Measurements from ENCODE around the gene AVPR2. TPM values are rescaled to one million over a fixed set of nuclear protein-coding genes. Genes with fewer than 3 reads are reported as not detected.

The AVPR2 gene
- total RNA-seq, 1 experiment from 2014 or later = 3.2 TPM

DNA sequence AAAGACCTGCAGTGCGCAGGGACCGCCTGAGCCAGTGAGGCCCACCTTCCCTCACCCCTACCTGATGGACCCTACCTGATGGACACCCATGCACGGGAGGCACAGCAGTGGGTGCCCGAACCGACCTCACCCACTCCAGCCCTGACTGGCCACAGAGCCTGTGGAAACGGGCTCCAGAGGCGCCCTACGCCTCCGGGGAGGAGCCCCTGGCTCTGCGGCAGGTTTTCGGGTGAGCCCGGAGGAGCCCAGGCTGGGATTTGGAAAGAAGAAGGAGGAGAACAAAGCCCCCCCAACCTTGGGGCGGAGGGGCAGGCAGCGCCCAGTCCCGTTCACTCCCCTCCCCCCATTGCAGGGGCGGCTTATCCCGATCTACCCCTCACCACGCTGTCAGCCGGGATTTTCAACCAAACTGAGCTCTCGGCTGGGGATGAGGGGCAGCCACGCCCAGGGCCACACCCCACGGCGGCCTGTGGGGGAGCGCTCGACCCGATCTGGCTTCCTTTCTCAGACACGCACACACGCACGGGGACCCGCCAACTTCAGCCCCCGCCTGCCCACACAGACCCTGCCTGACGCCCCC lies 19.2 kb upstream of the AVPR2 start:
- Histone ChIP-seq H4K20me1 (ENCODE audit: insufficient read depth) (no peaks in the 10 kb centered on the region; the same call in 1 of the 2 replicates), H3K9me3 (ENCODE audit: insufficient read depth, low read depth) (no peaks in the 10 kb centered on the region), H3K27me3 (ENCODE audit: insufficient read depth, low read depth) (peaks cover 11% of the 10 kb centered on the region), H2AFZ (no peak overlapping the region), H3K4me3 (no peak overlapping the region), H3K27ac (no peak overlapping the region), H3K4me1 (replicated peaks; ENCODE audit: insufficient read depth) (0 out of 2 replicates have a peak, but pooled peaks cover 12% of the 10 kb centered on the region), H3K9me2 (ENCODE audit: insufficient read depth) (no peaks in the 10 kb centered on the region), H3K4me2 (peak overlapping the region; percentile 50; the same call in 1 of the 2 replicates), H3K36me3 (ENCODE audit: low read depth) (no peaks in the 10 kb centered on the region), H3K79me2 (ENCODE audit: low read depth) (no peaks in the 10 kb centered on the region), H3F3A (ENCODE audit: insufficient read depth, low read depth) (no peaks in the 10 kb centered on the region)
- TF ChIP-seq EZH2 (IDR thresholded peaks at IDR 0.05; ENCODE audit: low read depth) = 0 out of 2 replicates have a peak, but pooled peaks have one; percentile 76
- TF ChIP-seq, protein P1, sequence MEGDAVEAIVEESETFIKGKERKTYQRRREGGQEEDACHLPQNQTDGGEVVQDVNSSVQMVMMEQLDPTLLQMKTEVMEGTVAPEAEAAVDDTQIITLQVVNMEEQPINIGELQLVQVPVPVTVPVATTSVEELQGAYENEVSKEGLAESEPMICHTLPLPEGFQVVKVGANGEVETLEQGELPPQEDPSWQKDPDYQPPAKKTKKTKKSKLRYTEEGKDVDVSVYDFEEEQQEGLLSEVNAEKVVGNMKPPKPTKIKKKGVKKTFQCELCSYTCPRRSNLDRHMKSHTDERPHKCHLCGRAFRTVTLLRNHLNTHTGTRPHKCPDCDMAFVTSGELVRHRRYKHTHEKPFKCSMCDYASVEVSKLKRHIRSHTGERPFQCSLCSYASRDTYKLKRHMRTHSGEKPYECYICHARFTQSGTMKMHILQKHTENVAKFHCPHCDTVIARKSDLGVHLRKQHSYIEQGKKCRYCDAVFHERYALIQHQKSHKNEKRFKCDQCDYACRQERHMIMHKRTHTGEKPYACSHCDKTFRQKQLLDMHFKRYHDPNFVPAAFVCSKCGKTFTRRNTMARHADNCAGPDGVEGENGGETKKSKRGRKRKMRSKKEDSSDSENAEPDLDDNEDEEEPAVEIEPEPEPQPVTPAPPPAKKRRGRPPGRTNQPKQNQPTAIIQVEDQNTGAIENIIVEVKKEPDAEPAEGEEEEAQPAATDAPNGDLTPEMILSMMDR (conservative IDR thresholded peaks at IDR 0.05) = no peak
- no peak for DNase-seq
- ChIA-PET POLR2A (ENCODE audit: unreplicated experiment) (no interaction called here), CTCF (interaction anchor here (0.6 to 1.4 kb wide), 2 partner anchors 120 to 198 kb away, joined by 3 read pairs; partner anchors contain the start of gene SLC6A8)
- intact Hi-C loops (cut with micrococcal nuclease; ENCODE audit: unreplicated experiment) = loop anchor here (2.0 to 10.0 kb wide), 3 partner anchors 44 to 180 kb away; partner anchors contain the start of genes IDH3G and SSR4
- BruUV-seq (replicated peaks) = no TSS peak

DNA sequence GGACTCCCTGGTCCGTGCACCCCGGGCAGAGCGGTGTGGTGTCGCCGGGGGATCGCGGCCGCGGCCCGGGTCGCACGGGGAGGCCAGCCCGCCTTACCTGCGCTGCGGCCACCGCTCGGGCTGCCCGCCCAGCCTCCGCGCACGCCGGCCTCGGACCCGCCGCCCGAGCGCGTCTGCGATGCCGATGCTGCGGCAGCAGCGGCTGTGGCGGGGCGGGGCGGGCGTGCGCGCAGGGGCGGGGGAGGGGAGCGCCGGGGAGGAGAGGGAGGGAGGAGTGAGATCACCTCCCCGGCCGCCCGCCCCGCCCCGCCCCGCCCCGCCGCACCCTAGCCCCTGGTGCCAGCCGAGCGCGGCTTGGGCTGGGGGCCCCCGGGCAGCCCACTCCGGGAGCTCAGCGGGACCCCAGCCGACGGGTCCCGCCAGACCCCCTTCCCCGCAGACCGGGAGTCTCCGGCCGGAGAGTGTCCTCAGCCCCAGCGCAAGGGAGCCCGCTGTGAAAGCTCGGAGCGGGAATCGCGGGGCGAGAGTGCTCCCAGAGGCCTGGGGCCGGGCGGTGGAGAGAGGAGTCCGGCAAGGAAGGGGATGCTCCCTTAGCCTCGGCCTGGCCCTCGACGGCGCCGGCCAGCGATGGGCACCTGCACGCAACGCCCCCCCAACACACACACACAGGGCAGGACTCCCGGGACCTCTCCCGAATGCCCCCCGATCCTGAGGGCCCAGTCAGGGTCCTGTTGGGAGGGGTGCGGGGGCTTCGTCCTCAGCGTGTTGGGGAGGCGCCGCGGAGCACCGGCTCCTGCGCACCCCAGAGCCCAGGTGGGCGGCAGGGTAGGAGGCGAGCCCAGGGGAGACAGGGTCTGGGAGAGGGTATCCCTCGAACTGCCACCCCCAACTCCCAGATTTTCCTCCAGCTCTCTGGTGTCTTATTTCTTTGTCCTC lies 18.2 kb upstream of the AVPR2 start, which contains the start of gene L1CAM:
TSS of gene L1CAM (minus strand) at position 206 of the 936 bp plus-strand sequence. CDS start 10,337 bp downstream, outside the sequence.
- TF ChIP-seq, protein P1 (conservative IDR thresholded peaks at IDR 0.05) = no peak
- TF ChIP-seq EZH2 (IDR thresholded peaks at IDR 0.05; ENCODE audit: low read depth) = no peak
- intact Hi-C loops (cut with micrococcal nuclease; ENCODE audit: unreplicated experiment) = loop anchor here (2.0 to 10.0 kb wide), 4 partner anchors 15 to 181 kb away; partner anchors contain the start of genes IDH3G and SSR4
- Histone ChIP-seq H3K27ac (no peak within 1 kb of the TSS), H3K27me3 (ENCODE audit: insufficient read depth, low read depth) (peaks cover 11% of the 10 kb centered on the region), H3F3A (ENCODE audit: insufficient read depth, low read depth) (no peaks in the 10 kb centered on the region), H3K9me2 (ENCODE audit: insufficient read depth) (no peaks in the 10 kb centered on the region), H3K36me3 (ENCODE audit: low read depth) (no peaks in the 10 kb centered on the region), H3K4me1 (replicated peaks; ENCODE audit: insufficient read depth) (0 out of 2 replicates have a peak, but pooled peaks cover 12% of the 10 kb centered on the region), H2AFZ (no peak within 1 kb of the TSS), H3K4me3 (no peak within 1 kb of the TSS), H3K4me2 (peak within 1 kb of the TSS; percentile 50), H3K79me2 (ENCODE audit: low read depth) (no peaks in the 10 kb centered on the region), H3K9me3 (ENCODE audit: insufficient read depth, low read depth) (no peaks in the 10 kb centered on the region), H4K20me1 (ENCODE audit: insufficient read depth) (no peaks in the 10 kb centered on the region; the same call in 1 of the 2 replicates)
- DNase-seq = no peak
- CTCF ChIA-PET = no interaction called here
- BruUV-seq (replicated peaks) = no TSS peak
- POLR2A ChIA-PET (ENCODE audit: unreplicated experiment) = interaction anchor here (0.7 kb wide), 1 partner anchor 559 kb away, joined by 3 read pairs; no protein-coding TSS in a partner anchor

DNA sequence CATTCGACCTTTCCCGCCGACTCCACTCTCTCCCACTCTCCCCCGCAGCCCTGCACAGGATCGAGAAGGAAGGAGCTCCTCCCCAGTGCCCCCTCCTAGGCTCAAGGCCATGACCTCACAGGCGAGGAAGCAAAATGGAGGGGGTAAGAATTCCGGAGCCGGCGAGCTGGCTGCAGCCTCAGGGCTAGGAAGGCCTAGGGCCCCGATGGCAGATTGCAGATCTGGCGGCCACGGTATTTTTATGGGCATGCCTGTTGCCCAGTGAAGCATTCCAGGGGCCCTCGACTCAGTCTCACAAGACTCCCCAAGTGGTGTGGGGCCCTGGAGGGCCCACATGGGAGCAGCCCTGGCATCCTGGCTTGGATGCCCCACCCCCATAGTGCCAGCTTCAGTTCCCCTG lies 17.6 kb upstream of the AVPR2 start:
- ChIA-PET CTCF (interaction anchor here (0.5 to 0.6 kb wide), 2 partner anchors 211 to 237 kb away, joined by 4 read pairs; no protein-coding TSS in a partner anchor), POLR2A (ENCODE audit: unreplicated experiment) (interaction anchor here (0.6 to 0.7 kb wide), 2 partner anchors 47 to 558 kb away, joined by 3 to 6 read pairs; no protein-coding TSS in a partner anchor)

More for the DNA sequence above, 17.6 kb upstream of the AVPR2 start:
- H3K4me2 ChIP-seq = peak overlapping the region; percentile 23; the same call in 1 of the 2 replicates
- no peaks in the 10 kb centered on the region for H3K9me3 ChIP-seq (ENCODE audit: insufficient read depth, low read depth)
- 0 out of 2 replicates have a peak, but pooled peaks cover 12% of the 10 kb centered on the region for H3K4me1 ChIP-seq (replicated peaks; ENCODE audit: insufficient read depth)
- H3K9me2 ChIP-seq (ENCODE audit: insufficient read depth) = no peaks in the 10 kb centered on the region
- DNase-seq = peak in 1 of 2 experiments; percentile 74
- H3K36me3 ChIP-seq (ENCODE audit: low read depth) = no peaks in the 10 kb centered on the region
- H3K27ac ChIP-seq = no peak overlapping the region
- no peaks in the 10 kb centered on the region for H3F3A ChIP-seq (ENCODE audit: insufficient read depth, low read depth)
- no peak overlapping the region for H2AFZ ChIP-seq
- intact Hi-C loops (cut with micrococcal nuclease; ENCODE audit: unreplicated experiment) = loop anchor here (2.0 to 10.0 kb wide), 3 partner anchors 14 to 182 kb away; partner anchors contain the start of genes IDH3G and SSR4
- no peaks in the 10 kb centered on the region for H3K79me2 ChIP-seq (ENCODE audit: low read depth)
- BruUV-seq (replicated peaks) = no TSS peak
- no peak overlapping the region for H3K4me3 ChIP-seq
- H4K20me1 ChIP-seq (ENCODE audit: insufficient read depth) = no peaks in the 10 kb centered on the region; the same call in 1 of the 2 replicates
- TF ChIP-seq, protein P1 (conservative IDR thresholded peaks at IDR 0.05) = no peak
- TF ChIP-seq EZH2 (IDR thresholded peaks at IDR 0.05; ENCODE audit: low read depth) = no peak
- peaks cover 11% of the 10 kb centered on the region for H3K27me3 ChIP-seq (ENCODE audit: insufficient read depth, low read depth)

All from PC-9 (cell line).